ENCODE results near the gene FRMD1. TPM values are rescaled to one million over a fixed set of nuclear protein-coding genes. Genes with fewer than 3 reads are reported as not detected.

Gene FRMD1
- total RNA-seq, 2 experiments from 2014 or later = not detected

DNA sequence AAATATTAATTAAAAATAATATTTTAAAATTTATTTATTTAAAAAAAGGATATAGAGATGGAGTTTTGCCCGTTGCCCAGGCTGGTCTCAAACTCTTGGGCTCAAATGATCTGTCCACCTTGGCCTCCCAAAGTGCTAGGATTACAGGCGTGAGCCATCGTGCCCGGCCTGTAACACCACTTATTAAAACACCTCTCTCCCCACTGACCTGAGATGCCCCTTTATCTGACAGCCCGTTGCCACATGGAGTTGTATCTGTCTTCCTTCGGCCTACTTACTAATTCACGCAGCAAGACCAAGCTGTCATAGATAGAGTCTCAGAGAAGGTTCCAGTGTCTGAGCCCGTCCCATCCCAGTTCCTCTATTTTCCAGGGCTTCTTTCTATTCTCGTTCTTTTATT lies 50.8 kb downstream of the FRMD1 start:
- Mint-ChIP-seq H3K4me1 (no peaks in the 10 kb centered on the region), H3K4me3 (no peak overlapping the region), H3K27me3 (peaks cover 7% of the 10 kb centered on the region), H3K9me3 (no peaks in the 10 kb centered on the region), H3K27ac (no peak overlapping the region), H3K36me3 (ENCODE audit: low read depth) (no peaks in the 10 kb centered on the region)
- no peak for DNase-seq
- ChIA-PET CTCF (no interaction called here), POLR2A (no interaction called here)

DNA sequence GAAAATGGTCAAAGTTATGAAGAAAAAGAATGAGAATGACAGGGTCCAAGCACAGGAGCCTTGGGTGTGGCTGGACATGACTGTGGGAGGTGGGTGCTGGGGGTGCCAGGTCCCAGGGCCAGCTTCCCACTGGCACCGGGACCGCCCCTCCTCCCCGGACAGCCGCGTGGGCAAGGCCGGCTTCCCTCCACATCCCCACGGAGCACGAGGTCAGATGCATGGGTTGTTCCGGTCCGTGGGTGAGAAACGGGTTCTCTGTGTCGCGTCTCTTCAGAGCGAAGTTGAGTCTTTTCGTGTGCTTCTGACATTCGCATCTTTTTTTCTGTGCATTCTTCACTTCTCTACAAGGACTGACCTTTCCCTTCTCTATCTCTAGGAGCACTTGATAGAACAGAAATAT lies 51.5 kb downstream of the FRMD1 start:
- Mint-ChIP-seq H3K9me3 (no peaks in the 10 kb centered on the region), H3K4me3 (no peak overlapping the region), H3K27me3 (peaks cover 7% of the 10 kb centered on the region), H3K36me3 (ENCODE audit: low read depth) (no peaks in the 10 kb centered on the region), H3K27ac (no peak overlapping the region), H3K4me1 (no peaks in the 10 kb centered on the region)
- ChIA-PET POLR2A (no interaction called here), CTCF (no interaction called here)
- no peak for DNase-seq

DNA sequence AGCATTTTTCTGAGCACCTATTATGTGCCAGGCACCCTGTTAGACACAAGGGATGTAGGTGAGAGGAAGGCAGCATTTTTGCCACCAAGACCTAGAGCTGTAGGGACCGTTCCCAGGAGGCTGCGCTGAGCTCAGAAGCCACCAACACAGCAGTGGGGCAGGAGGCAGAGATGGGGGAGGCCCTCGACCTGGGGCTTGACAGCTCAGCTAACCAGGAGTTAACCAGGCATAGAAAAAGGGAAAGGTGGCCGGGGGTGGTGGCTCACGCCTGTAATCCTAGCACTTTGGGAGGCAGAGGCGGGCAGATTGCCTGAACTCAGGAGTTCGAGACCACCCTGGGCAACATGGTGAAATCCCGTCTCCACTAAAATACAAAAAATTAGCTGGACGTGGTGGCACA lies 52.1 kb downstream of the FRMD1 start:
- no peak overlapping the region for H3K4me3 Mint-ChIP-seq
- H3K36me3 Mint-ChIP-seq (ENCODE audit: low read depth) = no peaks in the 10 kb centered on the region
- H3K27ac Mint-ChIP-seq = no peak overlapping the region
- no peaks in the 10 kb centered on the region for H3K4me1 Mint-ChIP-seq
- H3K9me3 Mint-ChIP-seq = no peaks in the 10 kb centered on the region
- POLR2A ChIA-PET = no interaction called here
- H3K27me3 Mint-ChIP-seq = peaks cover 7% of the 10 kb centered on the region
- CTCF ChIA-PET = no interaction called here
- DNase-seq = no peak

DNA sequence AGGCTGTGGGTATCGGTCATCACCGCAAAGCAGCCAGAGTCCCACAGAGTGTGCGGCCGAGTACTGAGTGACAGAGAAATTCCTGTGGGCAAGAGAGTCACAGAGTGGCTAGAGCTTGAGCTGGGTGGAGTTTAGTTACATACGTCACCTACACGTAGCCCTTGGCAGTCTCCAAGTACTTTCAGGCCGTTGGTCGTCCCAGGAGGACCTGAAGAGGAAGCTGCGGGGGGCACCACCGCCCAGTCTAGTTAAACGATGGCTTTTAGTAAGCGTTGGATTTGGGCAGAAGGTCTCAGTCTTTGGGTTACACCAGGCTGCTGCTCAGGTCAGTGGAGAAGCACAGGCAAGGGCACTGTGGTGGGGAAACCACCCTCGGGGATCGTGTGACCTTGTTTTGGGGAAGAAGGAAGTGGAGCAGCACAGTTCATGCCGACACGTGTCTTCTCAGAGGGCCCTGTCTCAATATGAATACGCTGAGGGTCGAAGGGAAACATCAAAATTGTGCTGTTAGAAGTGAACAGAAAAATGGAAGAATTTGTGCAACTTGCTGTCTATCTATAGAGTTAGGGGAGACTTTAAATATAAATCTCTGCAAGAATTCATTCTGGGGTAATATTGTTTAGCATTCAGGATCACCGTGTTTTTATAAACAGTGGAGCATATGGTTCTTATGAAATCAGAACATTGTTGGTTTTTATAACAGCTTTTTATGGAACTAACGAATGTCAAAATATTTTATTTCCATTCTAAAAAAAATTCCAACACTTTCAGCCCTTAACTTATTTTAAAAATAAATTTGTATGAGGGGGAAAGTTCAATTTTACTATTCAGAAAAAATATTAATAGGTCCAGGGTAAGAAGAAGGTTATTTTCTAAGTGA lies 52.9 kb downstream of the FRMD1 start:
- ChIA-PET CTCF (no interaction called here), POLR2A (no interaction called here)
- Mint-ChIP-seq H3K4me1 (no peaks in the 10 kb centered on the region), H3K36me3 (ENCODE audit: low read depth) (no peaks in the 10 kb centered on the region), H3K27ac (no peak overlapping the region), H3K27me3 (peaks cover 7% of the 10 kb centered on the region), H3K9me3 (no peaks in the 10 kb centered on the region), H3K4me3 (no peak overlapping the region)
- DNase-seq = no peak

DNA sequence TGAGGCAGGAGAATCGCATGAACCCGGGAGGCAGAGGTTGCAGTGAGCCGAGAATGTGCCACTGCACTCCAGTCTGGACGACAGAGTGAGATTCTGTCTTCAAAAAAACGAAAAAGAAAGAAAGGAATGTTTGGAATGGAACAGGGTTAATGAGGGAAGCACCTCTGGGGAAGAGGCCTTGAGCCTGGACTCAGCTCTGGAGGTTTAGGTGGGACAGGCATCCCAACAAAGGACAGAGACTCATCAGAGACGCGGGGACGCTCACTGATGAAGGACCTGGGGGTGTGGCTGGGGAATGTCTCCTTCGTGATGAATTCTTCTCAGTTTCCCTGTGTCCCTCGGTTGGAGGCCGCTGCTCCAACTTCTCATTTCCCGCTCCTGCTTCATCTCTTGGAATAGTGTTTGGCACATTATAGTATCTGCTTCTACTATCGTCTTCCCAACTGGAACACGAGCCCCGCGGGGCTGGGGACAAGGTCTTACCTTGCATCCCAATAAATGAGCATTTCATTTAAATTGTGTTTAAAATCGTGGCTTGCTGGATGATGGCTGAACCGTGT lies 54.0 kb downstream of the FRMD1 start:
- Mint-ChIP-seq H3K36me3 (ENCODE audit: low read depth) (no peaks in the 10 kb centered on the region), H3K27me3 (peaks cover 9% of the 10 kb centered on the region), H3K4me1 (no peaks in the 10 kb centered on the region), H3K27ac (no peak overlapping the region), H3K9me3 (no peaks in the 10 kb centered on the region), H3K4me3 (no peak overlapping the region)
- DNase-seq = no peak
- CTCF ChIA-PET = no interaction called here
- POLR2A ChIA-PET = no interaction called here

DNA sequence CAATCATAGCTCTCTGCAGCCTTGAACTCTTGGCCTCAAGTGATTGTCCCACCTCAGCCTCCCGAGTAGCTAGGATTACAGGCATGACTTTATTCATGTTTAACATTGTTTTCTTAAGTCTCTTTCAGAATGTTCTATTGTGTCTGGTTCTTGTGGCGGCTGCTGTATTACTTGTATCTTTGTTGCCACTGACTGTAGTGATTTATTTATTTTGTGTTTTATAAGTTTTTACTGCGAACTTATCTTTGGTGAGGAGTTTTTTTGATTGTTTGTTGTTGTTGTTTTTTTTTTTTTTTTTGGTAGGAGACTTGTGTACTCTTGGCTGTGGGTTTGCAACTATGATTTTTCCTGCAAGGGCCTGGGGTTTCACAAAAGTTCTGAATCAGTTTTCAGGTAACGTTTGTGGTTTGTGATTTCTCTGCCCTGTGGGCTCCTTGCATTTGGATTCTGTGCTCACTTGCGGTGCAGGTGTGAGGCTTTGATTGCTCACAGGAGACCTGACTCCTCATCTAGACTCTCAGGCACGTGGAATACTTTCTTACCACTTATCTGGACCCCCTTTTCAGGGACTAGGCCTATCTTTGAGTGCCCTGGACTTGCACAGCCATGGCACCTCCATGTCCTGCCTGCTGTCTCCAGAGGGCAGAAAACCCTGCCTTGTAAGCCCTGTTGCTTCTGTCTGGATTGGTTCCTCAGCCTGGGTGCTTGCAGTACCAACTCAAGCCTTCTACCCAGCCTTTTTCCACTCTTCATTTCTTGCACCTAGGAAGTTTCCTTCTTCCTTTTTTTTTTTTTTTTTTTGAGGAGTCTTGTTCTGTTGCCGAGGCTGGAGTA lies 56.3 kb downstream of the FRMD1 start:
- Mint-ChIP-seq H3K36me3 (ENCODE audit: low read depth) (no peaks in the 10 kb centered on the region), H3K4me1 (no peaks in the 10 kb centered on the region)
- POLR2A ChIA-PET = no interaction called here

DNA sequence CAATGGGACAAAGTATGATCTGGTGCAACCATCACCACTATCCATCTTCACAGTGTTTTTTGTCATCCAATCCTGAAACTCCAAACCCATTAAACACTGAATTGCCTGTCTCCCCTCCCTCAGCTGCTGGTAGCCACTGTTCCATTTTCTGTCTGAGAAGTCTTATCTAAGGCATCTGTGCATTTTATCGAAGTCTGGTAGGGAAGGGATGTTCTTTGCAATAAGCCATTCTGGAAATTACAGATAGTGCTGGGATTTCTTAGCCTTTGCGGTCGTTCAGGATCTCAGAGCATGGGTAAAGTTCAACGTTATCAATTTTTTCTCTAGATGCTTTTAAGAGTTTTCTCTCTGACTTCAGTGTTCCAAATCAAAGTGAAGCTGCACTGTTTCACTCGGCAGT lies 57.4 kb downstream of the FRMD1 start:
- CTCF ChIA-PET = no interaction called here
- POLR2A ChIA-PET = no interaction called here
- no peak for DNase-seq
- H3K9me3 Mint-ChIP-seq = no peaks in the 10 kb centered on the region
- H3K36me3 Mint-ChIP-seq (ENCODE audit: low read depth) = no peaks in the 10 kb centered on the region
- peaks cover 6% of the 10 kb centered on the region for H3K27me3 Mint-ChIP-seq
- no peak overlapping the region for H3K27ac Mint-ChIP-seq
- no peak overlapping the region for H3K4me3 Mint-ChIP-seq
- H3K4me1 Mint-ChIP-seq = no peaks in the 10 kb centered on the region

More for the DNA sequence above, 56.3 kb downstream of the FRMD1 start:
- CTCF ChIA-PET = no interaction called here
- no peaks in the 10 kb centered on the region for H3K9me3 Mint-ChIP-seq
- no peak for DNase-seq
- H3K27me3 Mint-ChIP-seq = peaks cover 6% of the 10 kb centered on the region
- no peak overlapping the region for H3K27ac Mint-ChIP-seq
- no peak overlapping the region for H3K4me3 Mint-ChIP-seq

DNA sequence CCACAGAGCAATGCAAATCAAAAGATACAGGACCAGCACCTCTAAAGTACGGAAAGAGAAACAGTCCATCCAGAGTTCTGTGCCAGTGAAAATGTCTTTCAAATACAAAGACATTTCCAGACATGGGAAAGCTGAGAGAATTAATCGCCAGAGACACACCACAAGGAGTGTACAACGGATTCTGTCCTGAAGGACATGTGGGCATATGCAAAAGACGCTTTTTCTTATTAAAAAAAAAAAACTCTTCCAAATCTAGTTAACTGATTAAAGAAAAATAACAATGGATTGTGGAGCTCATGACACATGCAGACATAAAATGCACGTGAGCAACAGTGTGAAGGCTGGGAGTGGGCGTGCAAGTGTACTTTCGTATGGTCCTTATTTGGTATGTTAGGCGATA lies 58.8 kb downstream of the FRMD1 start:
- no peaks in the 10 kb centered on the region for H3K36me3 Mint-ChIP-seq (ENCODE audit: low read depth)
- peaks cover 3% of the 10 kb centered on the region for H3K27me3 Mint-ChIP-seq
- H3K4me3 Mint-ChIP-seq = no peak overlapping the region
- DNase-seq = no peak
- H3K4me1 Mint-ChIP-seq = no peaks in the 10 kb centered on the region
- peaks cover 5% of the 10 kb centered on the region for H3K9me3 Mint-ChIP-seq
- CTCF ChIA-PET = no interaction called here
- H3K27ac Mint-ChIP-seq = no peak overlapping the region
- POLR2A ChIA-PET = no interaction called here

DNA sequence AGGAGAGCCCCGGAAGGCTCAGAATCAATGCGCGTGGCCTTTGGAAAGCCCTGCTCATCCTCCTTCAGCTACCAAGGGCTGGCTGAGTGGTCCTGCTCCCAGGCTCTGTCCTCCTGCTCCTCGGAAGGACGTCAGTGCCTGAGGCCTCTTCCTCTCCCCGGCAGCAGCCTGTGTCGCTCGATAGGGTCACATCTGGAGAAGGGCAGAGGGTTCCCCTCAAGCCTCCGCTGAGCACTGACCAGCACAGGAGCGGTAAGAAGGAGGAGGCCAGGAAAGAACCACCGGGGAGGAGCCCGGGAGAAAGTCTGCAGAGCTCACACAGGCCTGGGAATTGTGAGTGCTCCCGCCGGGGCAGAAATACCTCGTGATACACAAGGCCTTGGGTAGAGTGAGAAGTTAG lies 60.3 kb downstream of the FRMD1 start:
- DNase-seq = no peak

DNA sequence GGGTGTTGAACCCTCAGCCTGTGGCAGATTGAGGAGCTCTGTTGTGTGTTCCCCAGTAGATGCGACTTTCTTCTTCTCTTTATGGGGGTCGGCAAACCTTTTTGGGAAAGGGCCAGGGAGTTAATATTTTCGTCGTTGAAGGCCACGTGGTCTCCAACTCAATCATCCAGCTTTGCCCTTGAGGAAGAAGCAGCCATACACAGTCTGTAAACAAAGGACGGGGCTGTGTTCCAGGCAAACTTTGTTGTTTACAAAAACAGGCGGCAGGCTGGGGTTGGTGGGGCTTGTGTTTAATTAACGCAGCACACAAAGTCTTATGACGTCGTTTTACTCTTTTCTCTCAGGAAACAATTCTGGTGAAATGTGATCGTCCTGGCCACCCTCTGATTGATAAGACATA lies 61.4 kb downstream of the FRMD1 start:
- DNase-seq = no peak

More for the DNA sequence above, 60.3 kb downstream of the FRMD1 start:
- Mint-ChIP-seq H3K4me3 (no peak overlapping the region), H3K36me3 (ENCODE audit: low read depth) (no peaks in the 10 kb centered on the region), H3K27me3 (peaks cover 3% of the 10 kb centered on the region), H3K27ac (no peak overlapping the region), H3K9me3 (peaks cover 9% of the 10 kb centered on the region), H3K4me1 (no peaks in the 10 kb centered on the region)
- CTCF ChIA-PET = no interaction called here
- POLR2A ChIA-PET = no interaction called here

DNA sequence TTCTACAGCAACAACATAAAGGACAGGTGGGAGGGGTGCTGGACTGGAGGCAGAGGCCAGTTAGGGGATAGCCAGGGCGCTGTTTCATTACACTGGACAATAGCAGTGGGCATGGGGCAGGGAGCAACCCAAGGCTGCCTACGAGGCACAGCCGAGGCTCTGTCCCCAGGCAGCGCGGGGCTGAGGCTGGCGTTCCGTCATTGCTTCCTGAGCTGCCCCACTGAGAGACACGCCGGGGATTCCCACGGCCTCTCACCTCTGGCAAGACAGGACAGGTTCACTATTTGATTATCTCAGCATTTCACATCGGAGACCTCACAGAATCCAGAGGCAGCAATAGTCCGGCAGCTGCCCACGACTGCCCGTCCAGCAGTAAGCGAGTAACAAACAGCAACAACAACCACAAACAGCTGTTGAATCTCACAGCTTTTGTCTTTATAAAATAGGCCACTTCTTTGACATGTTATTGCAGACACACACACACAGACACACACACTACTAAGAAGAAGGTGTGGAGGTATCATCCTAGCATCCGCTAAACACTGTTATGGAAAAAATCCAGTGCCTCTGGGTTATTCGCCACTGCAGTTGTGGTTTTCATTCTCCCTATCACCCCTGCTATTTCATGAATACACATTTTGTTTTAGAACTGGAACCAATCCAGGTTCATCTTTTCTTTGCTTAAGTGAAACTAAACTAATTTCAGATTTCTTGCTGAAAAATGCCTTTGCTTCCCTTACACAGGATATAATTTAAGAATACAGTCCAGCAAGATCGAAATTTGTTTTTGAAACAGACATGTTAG lies 62.1 kb downstream of the FRMD1 start:
- Mint-ChIP-seq H3K9me3 (peaks cover 17% of the 10 kb centered on the region), H3K27me3 (peaks cover 3% of the 10 kb centered on the region), H3K36me3 (ENCODE audit: low read depth) (no peaks in the 10 kb centered on the region), H3K27ac (no peak overlapping the region), H3K4me1 (no peaks in the 10 kb centered on the region), H3K4me3 (no peak overlapping the region)
- CTCF ChIA-PET = no interaction called here
- POLR2A ChIA-PET = no interaction called here
- DNase-seq = no peak

More for the DNA sequence above, 61.4 kb downstream of the FRMD1 start:
- no peaks in the 10 kb centered on the region for H3K4me1 Mint-ChIP-seq
- no peak overlapping the region for H3K4me3 Mint-ChIP-seq
- no peak overlapping the region for H3K27ac Mint-ChIP-seq
- H3K36me3 Mint-ChIP-seq (ENCODE audit: low read depth) = no peaks in the 10 kb centered on the region
- H3K9me3 Mint-ChIP-seq = peaks cover 12% of the 10 kb centered on the region
- CTCF ChIA-PET = no interaction called here
- POLR2A ChIA-PET = no interaction called here
- H3K27me3 Mint-ChIP-seq = peaks cover 3% of the 10 kb centered on the region

DNA sequence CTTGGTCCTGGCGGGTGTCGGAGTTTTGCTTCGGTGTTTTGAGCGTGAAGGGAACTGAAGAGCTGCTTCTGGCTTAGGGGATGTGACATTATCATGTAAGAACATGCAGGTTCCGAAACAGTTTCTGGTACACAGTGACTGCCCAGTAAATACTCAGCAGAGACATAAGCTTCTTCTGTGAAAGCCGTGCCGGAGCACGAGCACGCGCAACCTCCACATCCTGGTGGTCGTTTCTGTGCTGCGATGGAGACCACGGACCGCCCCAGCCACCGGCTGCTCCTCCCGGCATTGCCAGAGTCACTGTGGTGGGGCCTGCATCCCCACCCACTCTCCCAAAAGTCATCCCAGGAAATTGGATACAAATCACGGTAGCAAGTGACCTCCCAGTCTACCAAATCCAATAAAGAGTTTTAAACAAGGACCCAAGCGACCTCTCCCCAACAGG lies 62.8 kb downstream of the FRMD1 start:
- Mint-ChIP-seq H3K9me3 (peaks cover 20% of the 10 kb centered on the region), H3K36me3 (ENCODE audit: low read depth) (peaks cover 3% of the 10 kb centered on the region), H3K4me1 (no peaks in the 10 kb centered on the region), H3K4me3 (no peak overlapping the region), H3K27me3 (peaks cover 4% of the 10 kb centered on the region), H3K27ac (no peak overlapping the region)
- ChIA-PET CTCF (no interaction called here), POLR2A (no interaction called here)
- no peak for DNase-seq

All from activated CD4-positive, alpha-beta memory T cell treated with anti-CD3 and anti-CD28 coated beads, Interleukin-2, amount 10 ng/mL, durations not matched to agents 7 days and 5 days (primary cell).